HL-60 (cell line): ENCODE measurements around the gene EXOSC7.

Experiments
- DNase-seq, 2 experiments: peaks; one replicate each; pipeline ENCODE4 v3.0.0-alpha.2; 2010 to 2020; ENCODE audit warnings: low read depth in 1 of 2, low spot score in 1 of 2
- H3K27ac ChIP-seq: fragments of 250-450 bp; sonication (Bioruptor Pico); replicated peaks from 2 replicates; pipeline ENCODE4 v1.5.1; 2020; ENCODE audit warnings: mild to moderate bottlenecking, moderate library complexity
- H3K27me3 ChIP-seq: fragments of 250-450 bp; sonication (Bioruptor Pico); 2 replicates; pipeline ENCODE4 v1.5.1; 2021; ENCODE audit warnings: mild to moderate bottlenecking, moderate library complexity; ENCODE audit not compliant: insufficient read depth, poor library complexity, severe bottlenecking
- H3K4me3 ChIP-seq: replicated peaks from 2 replicates; pipeline ENCODE4 v1.5.1; 2011; ENCODE audit warnings: mild to moderate bottlenecking, control low read depth, low read length; ENCODE audit not compliant: insufficient read depth
- GABPA ChIP-seq: IDR thresholded peaks from 2 replicates; pipeline ENCODE4 v1.6.1; 2012; ENCODE audit warnings: low read depth
- POLR2AphosphoS5 ChIP-seq: IDR thresholded peaks from 2 replicates; pipeline ENCODE4 v1.6.1; 2012; ENCODE audit warnings: low read depth
- SPI1 ChIP-seq: IDR thresholded peaks from 2 replicates; pipeline ENCODE4 v1.6.1; 2012; ENCODE audit warnings: low read depth, mild to moderate bottlenecking, borderline replicate concordance
- TF ChIP-seq, protein P1 (sequence below): IDR thresholded peaks from 2 replicates; pipeline ENCODE4 v1.6.1; 2012; ENCODE audit warnings: low read depth; ENCODE audit not compliant: insufficient replicate concordance
- TF ChIP-seq, protein P2 (sequence below): IDR thresholded peaks from one replicate; pipeline ENCODE4 v1.5.1; 2011; ENCODE audit warnings: low read length, control low read depth, inconsistent platforms; ENCODE audit not compliant: insufficient read depth

Gene EXOSC7

DNA sequence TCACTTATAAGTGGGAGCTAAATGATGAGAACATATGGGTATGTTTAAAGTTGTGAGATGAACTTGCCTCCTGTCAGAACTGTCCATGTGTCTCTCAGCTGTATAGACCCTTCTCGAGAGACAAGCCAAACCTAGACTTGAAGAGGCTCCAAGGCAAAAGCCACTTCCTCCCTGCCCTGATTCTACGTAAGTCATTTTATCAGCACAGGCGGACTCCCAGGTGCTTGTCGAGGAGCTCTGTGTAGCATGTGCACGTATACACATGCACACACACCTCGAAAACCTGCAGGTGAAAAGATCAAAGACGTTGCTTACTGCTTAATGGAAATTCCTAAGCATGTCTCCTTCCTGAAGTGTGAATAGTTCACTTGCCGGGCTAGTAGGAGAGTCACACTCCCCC is 44.5 kb downstream of the EXOSC7 start:
- DNase-seq, result no peak
- Histone ChIP-seq H3K27ac (no peak overlapping the region), H3K4me3 (no peak overlapping the region), H3K27me3 (no peaks in the 10 kb centered on the region)
- TF ChIP-seq SPI1, result no peak
- TF ChIP-seq, protein P1, sequence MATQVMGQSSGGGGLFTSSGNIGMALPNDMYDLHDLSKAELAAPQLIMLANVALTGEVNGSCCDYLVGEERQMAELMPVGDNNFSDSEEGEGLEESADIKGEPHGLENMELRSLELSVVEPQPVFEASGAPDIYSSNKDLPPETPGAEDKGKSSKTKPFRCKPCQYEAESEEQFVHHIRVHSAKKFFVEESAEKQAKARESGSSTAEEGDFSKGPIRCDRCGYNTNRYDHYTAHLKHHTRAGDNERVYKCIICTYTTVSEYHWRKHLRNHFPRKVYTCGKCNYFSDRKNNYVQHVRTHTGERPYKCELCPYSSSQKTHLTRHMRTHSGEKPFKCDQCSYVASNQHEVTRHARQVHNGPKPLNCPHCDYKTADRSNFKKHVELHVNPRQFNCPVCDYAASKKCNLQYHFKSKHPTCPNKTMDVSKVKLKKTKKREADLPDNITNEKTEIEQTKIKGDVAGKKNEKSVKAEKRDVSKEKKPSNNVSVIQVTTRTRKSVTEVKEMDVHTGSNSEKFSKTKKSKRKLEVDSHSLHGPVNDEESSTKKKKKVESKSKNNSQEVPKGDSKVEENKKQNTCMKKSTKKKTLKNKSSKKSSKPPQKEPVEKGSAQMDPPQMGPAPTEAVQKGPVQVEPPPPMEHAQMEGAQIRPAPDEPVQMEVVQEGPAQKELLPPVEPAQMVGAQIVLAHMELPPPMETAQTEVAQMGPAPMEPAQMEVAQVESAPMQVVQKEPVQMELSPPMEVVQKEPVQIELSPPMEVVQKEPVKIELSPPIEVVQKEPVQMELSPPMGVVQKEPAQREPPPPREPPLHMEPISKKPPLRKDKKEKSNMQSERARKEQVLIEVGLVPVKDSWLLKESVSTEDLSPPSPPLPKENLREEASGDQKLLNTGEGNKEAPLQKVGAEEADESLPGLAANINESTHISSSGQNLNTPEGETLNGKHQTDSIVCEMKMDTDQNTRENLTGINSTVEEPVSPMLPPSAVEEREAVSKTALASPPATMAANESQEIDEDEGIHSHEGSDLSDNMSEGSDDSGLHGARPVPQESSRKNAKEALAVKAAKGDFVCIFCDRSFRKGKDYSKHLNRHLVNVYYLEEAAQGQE, result no peak
- no peak for TF ChIP-seq GABPA
- TF ChIP-seq POLR2AphosphoS5, result no peak
- TF ChIP-seq, protein P2, sequence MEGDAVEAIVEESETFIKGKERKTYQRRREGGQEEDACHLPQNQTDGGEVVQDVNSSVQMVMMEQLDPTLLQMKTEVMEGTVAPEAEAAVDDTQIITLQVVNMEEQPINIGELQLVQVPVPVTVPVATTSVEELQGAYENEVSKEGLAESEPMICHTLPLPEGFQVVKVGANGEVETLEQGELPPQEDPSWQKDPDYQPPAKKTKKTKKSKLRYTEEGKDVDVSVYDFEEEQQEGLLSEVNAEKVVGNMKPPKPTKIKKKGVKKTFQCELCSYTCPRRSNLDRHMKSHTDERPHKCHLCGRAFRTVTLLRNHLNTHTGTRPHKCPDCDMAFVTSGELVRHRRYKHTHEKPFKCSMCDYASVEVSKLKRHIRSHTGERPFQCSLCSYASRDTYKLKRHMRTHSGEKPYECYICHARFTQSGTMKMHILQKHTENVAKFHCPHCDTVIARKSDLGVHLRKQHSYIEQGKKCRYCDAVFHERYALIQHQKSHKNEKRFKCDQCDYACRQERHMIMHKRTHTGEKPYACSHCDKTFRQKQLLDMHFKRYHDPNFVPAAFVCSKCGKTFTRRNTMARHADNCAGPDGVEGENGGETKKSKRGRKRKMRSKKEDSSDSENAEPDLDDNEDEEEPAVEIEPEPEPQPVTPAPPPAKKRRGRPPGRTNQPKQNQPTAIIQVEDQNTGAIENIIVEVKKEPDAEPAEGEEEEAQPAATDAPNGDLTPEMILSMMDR, result no peak

DNA sequence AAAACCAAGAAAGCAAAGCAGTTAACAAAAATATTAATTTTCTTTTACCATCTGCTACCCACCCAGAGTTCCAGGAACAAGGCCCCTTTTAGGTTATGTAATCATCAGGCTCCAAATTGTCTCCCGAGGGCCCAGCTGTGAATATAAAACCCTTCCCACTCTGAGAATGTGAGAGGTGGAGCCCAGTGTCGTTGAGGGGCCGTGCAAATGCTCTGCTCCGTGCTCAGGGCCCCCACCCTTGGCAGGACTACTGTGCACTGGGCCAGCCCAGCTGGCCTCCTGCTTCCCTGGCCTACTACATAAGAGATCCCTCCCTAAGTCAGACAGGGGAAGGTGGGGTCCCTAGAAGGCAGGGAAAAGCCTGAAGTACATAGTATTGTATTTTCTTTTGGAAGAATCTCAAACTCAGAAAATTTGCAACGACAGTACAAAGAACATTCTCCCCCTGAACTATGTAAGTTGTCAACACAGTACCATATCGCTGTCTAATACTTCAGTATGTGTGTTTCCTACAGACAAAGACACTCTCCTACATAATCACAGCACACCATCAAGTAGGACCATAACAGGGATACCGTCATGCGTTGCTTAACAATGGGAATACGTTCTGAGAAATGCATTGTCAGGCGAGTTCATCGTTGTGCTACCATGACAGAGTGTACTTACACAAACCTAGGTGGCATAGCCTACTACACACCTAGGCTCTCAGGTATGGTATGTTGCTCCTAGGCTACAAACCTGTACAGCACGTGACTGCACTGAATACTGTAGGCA is 45.7 kb downstream of the EXOSC7 start:
- H3K4me3 ChIP-seq, result no peak overlapping the region
- H3K27me3 ChIP-seq, result no peaks in the 10 kb centered on the region
- DNase-seq, result no peak
- TF ChIP-seq, protein P1, result no peak
- no peak for TF ChIP-seq SPI1
- TF ChIP-seq GABPA, result no peak
- no peak for TF ChIP-seq POLR2AphosphoS5
- TF ChIP-seq, protein P2, result no peak
- no peak overlapping the region for H3K27ac ChIP-seq

DNA sequence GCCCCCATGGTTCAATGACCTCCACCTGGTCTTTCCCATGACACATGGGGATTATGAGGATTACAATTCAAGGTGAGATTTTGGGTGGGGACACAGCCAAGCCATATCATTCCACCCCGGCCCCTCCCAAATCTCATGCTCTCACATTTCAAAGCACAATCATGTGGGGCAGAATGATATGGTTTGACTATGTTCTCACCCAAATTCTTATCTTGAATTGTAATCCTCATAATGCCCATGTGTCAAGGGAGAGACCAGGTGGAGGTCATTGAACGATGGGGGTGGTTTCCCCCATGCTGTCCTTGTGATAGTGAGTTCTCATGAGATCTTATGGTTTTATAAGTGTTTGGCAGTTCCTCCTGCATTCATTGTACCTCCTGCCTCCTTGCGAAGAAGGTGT is 47.6 kb downstream of the EXOSC7 start:
- TF ChIP-seq GABPA, result no peak
- no peak for TF ChIP-seq POLR2AphosphoS5
- TF ChIP-seq SPI1, result no peak
- TF ChIP-seq, protein P1, result no peak
- TF ChIP-seq, protein P2, result no peak
- DNase-seq, result no peak
- Histone ChIP-seq H3K27ac (no peak overlapping the region), H3K4me3 (no peak overlapping the region), H3K27me3 (no peaks in the 10 kb centered on the region)
